HCT116 (cell line): Measurements from ENCODE around the gene ADAM11. TPM values are rescaled to one million over a fixed set of nuclear protein-coding genes. Genes with fewer than 3 reads are reported as not detected.
A peak's percentile ranks its signal among the peaks of the same experiment; 100 is the strongest.

Experiments used
- ATAC-seq: fragments of 200-7000 bp; cut with Tn5 transposase; 2 replicates; pipeline ENCODE4 v1.9.1; 2020; ENCODE audit warnings: mild to moderate bottlenecking, moderate library complexity
- BruUV-seq: library from RNA; stranded (reverse); fragments of 400-500 nt; replicated peaks from 2 replicates; lab custom pipeline; 2021; lab: Mats Ljungman, UMichigan
- CTCF ChIA-PET: fragments of 300-600 bp; sonication (Branson Sonifier 250); formaldehyde crosslinking; loops from one replicate; lab custom pipeline; 2021; ENCODE audit warnings: antibody characterized with exemption; lab: Charles Lee
- POLR2A ChIA-PET: fragments of 300-600, 350-600 bp; sonication (Branson Sonifier 250); formaldehyde crosslinking; loops from one replicate; lab custom pipeline; 2021; ENCODE audit warnings: antibody characterized with exemption; lab: Charles Lee
- RAD21 ChIA-PET, 2 experiments: fragments of 300-600 bp; sonication (Branson Sonifier 250); formaldehyde crosslinking; loops; one replicate each; lab custom pipeline; 2023; ENCODE audit warnings: low total read pairs in 2 of 2; ENCODE audit not compliant: uncharacterized antibody in 2 of 2, unreplicated experiment in 2 of 2, low non-redundant PET in 1 of 2; lab: Charles Lee
- DNase-seq: peaks from one replicate; pipeline ENCODE4 v3.0.0-alpha.2; 2010; ENCODE audit warnings: low read depth, low spot score
- H2AFZ ChIP-seq: fragments of 200-600 bp; shearing (Covaris generic), sonication (generic); 2 replicates; pipeline ENCODE4 v1.6.1; 2017; ENCODE audit warnings: low read depth, mixed run types, mixed read lengths, antibody characterized with exemption, low read length; ENCODE audit not compliant: poor library complexity, severe bottlenecking
- H3K27ac ChIP-seq: 2 replicates; pipeline ENCODE4 v1.5.1; 2012; ENCODE audit warnings: low read depth, low read length
- H3K27me3 ChIP-seq: fragments of 200-600 bp; sonication (generic); 2 replicates; pipeline ENCODE4 v1.6.1; 2016; ENCODE audit warnings: mixed run types, low read length, mixed read lengths; ENCODE audit not compliant: insufficient read depth
- H3K36me3 ChIP-seq, 2 experiments: fragments of 200-500 bp in 1 of 2; fragments of 200-600 bp in 1 of 2; sonication (Bioruptor generic) in 1 of 2; sonication (generic) in 1 of 2; 2 replicates each; pipeline versions ENCODE4 v1.5.1 to v1.6.1; 2014 to 2016; ENCODE audit warnings: low read length in 2 of 2, inconsistent platforms in 1 of 2, mixed read lengths in 1 of 2, mixed run types in 1 of 2; ENCODE audit not compliant: insufficient read depth in 2 of 2, control insufficient read depth in 1 of 2
- H3K4me1 ChIP-seq, 2 experiments: fragments of 200-600 bp in 1 of 2; sonication (generic) in 1 of 2; 2 replicates each; pipeline versions ENCODE4 v1.5.1 to v1.6.1; 2012 to 2017; ENCODE audit warnings: low read length in 2 of 2, inconsistent platforms in 1 of 2, mild to moderate bottlenecking in 1 of 2, mixed read lengths in 1 of 2, mixed run types in 1 of 2, moderate library complexity in 1 of 2; ENCODE audit not compliant: insufficient read depth in 2 of 2, control insufficient read depth in 1 of 2
- H3K4me2 ChIP-seq: fragments of 200-600 bp; sonication (generic); 2 replicates; pipeline ENCODE4 v1.6.1; 2017; ENCODE audit warnings: mixed run types, low read length, mixed read lengths
- H3K4me3 ChIP-seq, 2 experiments: fragments of 200-600 bp in 1 of 2; sonication (generic) in 1 of 2; replicated peaks in 1 of 2; 2 replicates each; pipeline ENCODE4 v1.5.1; 2011 to 2016; ENCODE audit warnings: low read length in 2 of 2, control low read depth in 1 of 2, low read depth in 1 of 2, mild to moderate bottlenecking in 1 of 2, mixed read lengths in 1 of 2, mixed run types in 1 of 2
- H3K79me2 ChIP-seq: fragments of 200-600 bp; sonication (generic); 2 replicates; pipeline ENCODE4 v1.6.1; 2017; ENCODE audit warnings: mild to moderate bottlenecking, mixed run types, low read length, moderate library complexity, mixed read lengths; ENCODE audit not compliant: insufficient read depth
- H3K9ac ChIP-seq: fragments of 200-600 bp; sonication (generic); 2 replicates; pipeline ENCODE4 v1.6.1; 2016; ENCODE audit warnings: low read length, mixed read lengths
- H3K9me2 ChIP-seq: fragments of 200-600 bp; sonication (generic), shearing (Covaris generic); 2 replicates; pipeline ENCODE4 v1.6.1; 2017; ENCODE audit warnings: mixed run types, mild to moderate bottlenecking, moderate library complexity; ENCODE audit not compliant: insufficient read depth
- H3K9me3 ChIP-seq, 2 experiments: fragments of 200-500 bp in 1 of 2; fragments of 200-600 bp in 1 of 2; sonication (Bioruptor generic) in 1 of 2; sonication (generic) in 1 of 2; 2 replicates each; pipeline ENCODE4 v1.6.1; 2014 to 2017; ENCODE audit warnings: low read length in 2 of 2, mixed read lengths in 2 of 2, inconsistent platforms in 1 of 2, low read depth in 1 of 2, mild to moderate bottlenecking in 1 of 2, mixed run types in 1 of 2, moderate library complexity in 1 of 2; ENCODE audit not compliant: control insufficient read depth in 1 of 2, insufficient read depth in 1 of 2
- H4K20me1 ChIP-seq: fragments of 200-600 bp; sonication (generic), shearing (Covaris generic); 2 replicates; pipeline ENCODE4 v1.6.1; 2017; ENCODE audit warnings: mixed run types, mild to moderate bottlenecking, moderate library complexity; ENCODE audit not compliant: insufficient read depth
- ATF3 ChIP-seq: IDR thresholded peaks from 2 replicates; pipeline ENCODE4 v1.6.1; 2012
- CBX3 ChIP-seq: IDR thresholded peaks from 2 replicates; pipeline ENCODE4 v1.6.1; 2012; ENCODE audit warnings: low read depth
- CEBPB ChIP-seq: IDR thresholded peaks from 2 replicates; pipeline ENCODE4 v1.6.1; 2012; ENCODE audit warnings: low read depth
- ELF1 ChIP-seq: IDR thresholded peaks from 2 replicates; pipeline ENCODE4 v1.6.1; 2012; ENCODE audit warnings: low read depth, borderline replicate concordance
- EZH2 ChIP-seq: fragments of 200-600 bp; sonication (generic); IDR thresholded peaks from 2 replicates; pipeline ENCODE4 v1.6.1; 2017; ENCODE audit warnings: antibody characterized with exemption, mixed run types
- EZH2phosphoT487 ChIP-seq: fragments of 200-600 bp; IDR thresholded peaks from 2 replicates; pipeline ENCODE4 v1.6.1; 2018; ENCODE audit warnings: antibody characterized with exemption, borderline replicate concordance
- POLR2A ChIP-seq: IDR thresholded peaks from 2 replicates; pipeline ENCODE4 v1.7.0; 2011; ENCODE audit warnings: borderline replicate concordance; ENCODE audit not compliant: insufficient read depth, insufficient read length; ENCODE audit errors: extremely low read depth
- POLR2AphosphoS5 ChIP-seq: IDR thresholded peaks from 2 replicates; pipeline ENCODE4 v1.6.1; 2011; ENCODE audit warnings: mild to moderate bottlenecking, low read depth, low read length, moderate library complexity
- RAD21 ChIP-seq: IDR thresholded peaks from 2 replicates; pipeline ENCODE4 v1.6.1; 2012; ENCODE audit warnings: low read depth, mild to moderate bottlenecking
- SIN3A ChIP-seq: IDR thresholded peaks from 2 replicates; pipeline ENCODE4 v1.6.1; 2012; ENCODE audit warnings: low read depth
- SP1 ChIP-seq: IDR thresholded peaks from 2 replicates; pipeline ENCODE4 v1.6.1; 2012; ENCODE audit warnings: low read depth
- SRF ChIP-seq: IDR thresholded peaks from 2 replicates; pipeline ENCODE4 v1.6.1; 2012; ENCODE audit warnings: low read depth
- TCF7L2 ChIP-seq: IDR thresholded peaks from 2 replicates; pipeline ENCODE4 v1.7.0; 2011; ENCODE audit warnings: borderline replicate concordance, inconsistent platforms; ENCODE audit not compliant: insufficient read depth, insufficient read length; ENCODE audit errors: extremely low read depth
- YY1 ChIP-seq: IDR thresholded peaks from 2 replicates; pipeline ENCODE4 v1.6.1; 2011; ENCODE audit warnings: low read length, low read depth, moderate library complexity, mild to moderate bottlenecking; ENCODE audit not compliant: insufficient replicate concordance; ENCODE audit errors: extremely low read depth
- ZBTB33 ChIP-seq: IDR thresholded peaks from 2 replicates; pipeline ENCODE4 v1.6.1; 2011; ENCODE audit warnings: mild to moderate bottlenecking, low read length, moderate library complexity; ENCODE audit not compliant: insufficient replicate concordance; ENCODE audit errors: extremely low read depth
- ZFX ChIP-seq: fragments of 450-650 bp; IDR thresholded peaks from 2 replicates; pipeline ENCODE4 v1.6.1; 2017
- ZNF274 ChIP-seq: fragments of 200-500 bp; sonication (Bioruptor generic); IDR thresholded peaks from 2 replicates; pipeline ENCODE4 v1.6.1; 2014; ENCODE audit warnings: mild to moderate bottlenecking, low read depth, low read length, inconsistent platforms
- intact Hi-C: fragments of 100-400 bp; cut with micrococcal nuclease; formaldehyde crosslinking; loops from 2 replicates; pipeline ENCODE4 v1.10.0; 2022
- total RNA-seq: library from RNA; stranded (reverse); gene quantifications from one replicate; pipeline ENCODE4 v1.2.1, GENCODE V29; 2021; ENCODE audit not compliant: unreplicated experiment
- TF ChIP-seq, protein P1 (sequence below): IDR thresholded peaks from 2 replicates; pipeline ENCODE4 v1.6.1; 2012
- TF ChIP-seq, protein P2 (sequence below): IDR thresholded peaks from 2 replicates; pipeline ENCODE4 v1.6.1; 2012; ENCODE audit warnings: low read depth

Gene ADAM11
- total RNA-seq, 1 experiment from 2014 or later: 7.7 TPM

DNA sequence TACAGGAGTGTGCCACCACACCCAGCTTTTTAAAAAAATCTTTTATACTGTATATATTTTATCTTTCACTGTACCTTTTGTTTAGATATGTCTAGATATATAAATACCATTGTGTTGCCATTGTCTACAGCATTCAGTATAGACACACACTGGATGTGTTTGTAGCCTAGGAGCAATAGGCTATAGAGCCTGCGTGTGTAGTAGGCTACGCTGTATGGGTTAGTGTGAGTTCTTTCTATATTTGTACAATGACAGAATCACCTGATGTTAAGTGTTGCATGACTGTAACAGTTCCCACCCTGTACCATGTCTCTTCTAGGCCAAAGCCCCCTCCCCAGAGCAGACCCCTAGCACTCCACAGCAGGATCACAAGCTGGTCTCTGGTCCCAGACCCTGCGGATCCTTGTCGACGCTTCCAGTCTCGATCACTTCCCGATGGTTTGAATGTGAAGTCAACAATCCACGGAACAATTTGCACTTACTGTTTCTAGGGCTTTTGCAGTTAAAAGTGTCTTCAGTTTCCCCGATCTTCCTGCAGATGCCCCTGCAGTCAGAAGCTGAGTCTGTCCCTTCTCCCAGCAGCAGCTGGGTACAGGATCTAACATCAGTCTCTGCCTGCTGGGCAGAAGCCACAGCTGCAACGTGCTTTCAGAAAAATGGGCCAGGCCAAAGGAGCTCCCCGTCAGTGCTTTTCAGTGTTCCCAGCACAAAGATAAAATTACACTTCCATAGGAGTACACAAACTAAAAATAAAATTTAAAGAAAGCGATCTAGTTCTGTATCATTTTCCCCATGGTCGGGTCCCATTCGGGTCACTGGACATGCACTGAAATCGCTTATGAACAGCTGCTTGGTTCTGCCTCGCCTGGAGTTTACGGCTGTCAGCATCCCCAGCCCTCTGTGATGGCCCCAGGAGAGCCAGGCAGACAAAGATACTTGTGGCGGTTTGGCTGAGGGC is 35.4 kb downstream of the ADAM11 start:
- H3K9me3 ChIP-seq: no peaks in the 10 kb centered on the region
- H3K79me2 ChIP-seq: peaks cover 8% of the 10 kb centered on the region; the same call in 1 of the 2 replicates
- peak overlapping the region; percentile 51 for H3K9ac ChIP-seq
- H3K27ac ChIP-seq: peak overlapping the region; percentile 61
- intact Hi-C loops: no loop called here
- no peaks in the 10 kb centered on the region for H3K27me3 ChIP-seq
- H3K4me1 ChIP-seq: peaks cover 15 to 57% of the 10 kb centered on the region in 2 experiments
- TSS peak; percentile 15 for BruUV-seq
- ATAC-seq (no peak), DNase-seq (no peak)
- RAD21 ChIA-PET: no interaction called here
- POLR2A ChIA-PET: interaction anchor here (1.2 to 1.4 kb wide), 2 partner anchors 27 to 356 kb away, joined by 4 read pairs; no protein-coding TSS in a partner anchor
- H3K4me3 ChIP-seq: peak overlapping the region in 1 of 2 experiments; percentile 22; a peak in 2 of 4 replicates
- no peak overlapping the region for H2AFZ ChIP-seq
- H4K20me1 ChIP-seq: no peaks in the 10 kb centered on the region
- no peaks in the 10 kb centered on the region for H3K9me2 ChIP-seq
- H3K36me3 ChIP-seq: peaks cover 0 to 9% of the 10 kb centered on the region in 2 experiments; a peak in 1 of 4 replicates
- H3K4me2 ChIP-seq: peak overlapping the region; percentile 65
- CTCF ChIA-PET: interaction anchor here (1.6 to 3.7 kb wide), 2 partner anchors 14 to 19 kb away, joined by 3 to 12 read pairs; no protein-coding TSS in a partner anchor
- TF ChIP-seq ELF1 (no peak), SIN3A (no peak), ATF3 (no peak), CBX3 (no peak), TCF7L2 (no peak), EZH2 (no peak), SP1 (no peak), YY1 (no peak), POLR2AphosphoS5 (no peak), ZFX (no peak), SRF (no peak), POLR2A (no peak), EZH2phosphoT487 (no peak), RAD21 (no peak), ZBTB33 (no peak), ZNF274 (no peak), CEBPB (no peak)
- TF ChIP-seq, protein P1, sequence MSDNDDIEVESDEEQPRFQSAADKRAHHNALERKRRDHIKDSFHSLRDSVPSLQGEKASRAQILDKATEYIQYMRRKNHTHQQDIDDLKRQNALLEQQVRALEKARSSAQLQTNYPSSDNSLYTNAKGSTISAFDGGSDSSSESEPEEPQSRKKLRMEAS: no peak
- TF ChIP-seq, protein P2, sequence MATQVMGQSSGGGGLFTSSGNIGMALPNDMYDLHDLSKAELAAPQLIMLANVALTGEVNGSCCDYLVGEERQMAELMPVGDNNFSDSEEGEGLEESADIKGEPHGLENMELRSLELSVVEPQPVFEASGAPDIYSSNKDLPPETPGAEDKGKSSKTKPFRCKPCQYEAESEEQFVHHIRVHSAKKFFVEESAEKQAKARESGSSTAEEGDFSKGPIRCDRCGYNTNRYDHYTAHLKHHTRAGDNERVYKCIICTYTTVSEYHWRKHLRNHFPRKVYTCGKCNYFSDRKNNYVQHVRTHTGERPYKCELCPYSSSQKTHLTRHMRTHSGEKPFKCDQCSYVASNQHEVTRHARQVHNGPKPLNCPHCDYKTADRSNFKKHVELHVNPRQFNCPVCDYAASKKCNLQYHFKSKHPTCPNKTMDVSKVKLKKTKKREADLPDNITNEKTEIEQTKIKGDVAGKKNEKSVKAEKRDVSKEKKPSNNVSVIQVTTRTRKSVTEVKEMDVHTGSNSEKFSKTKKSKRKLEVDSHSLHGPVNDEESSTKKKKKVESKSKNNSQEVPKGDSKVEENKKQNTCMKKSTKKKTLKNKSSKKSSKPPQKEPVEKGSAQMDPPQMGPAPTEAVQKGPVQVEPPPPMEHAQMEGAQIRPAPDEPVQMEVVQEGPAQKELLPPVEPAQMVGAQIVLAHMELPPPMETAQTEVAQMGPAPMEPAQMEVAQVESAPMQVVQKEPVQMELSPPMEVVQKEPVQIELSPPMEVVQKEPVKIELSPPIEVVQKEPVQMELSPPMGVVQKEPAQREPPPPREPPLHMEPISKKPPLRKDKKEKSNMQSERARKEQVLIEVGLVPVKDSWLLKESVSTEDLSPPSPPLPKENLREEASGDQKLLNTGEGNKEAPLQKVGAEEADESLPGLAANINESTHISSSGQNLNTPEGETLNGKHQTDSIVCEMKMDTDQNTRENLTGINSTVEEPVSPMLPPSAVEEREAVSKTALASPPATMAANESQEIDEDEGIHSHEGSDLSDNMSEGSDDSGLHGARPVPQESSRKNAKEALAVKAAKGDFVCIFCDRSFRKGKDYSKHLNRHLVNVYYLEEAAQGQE: no peak
